Measurements from ENCODE around the gene FYN.

FYN gene

GRCh38 chr6:111625461-111626391 is 247.5 kb downstream of the FYN start:
- peak; percentile 69 for DNase-seq (ENCODE audit: low read depth)

- no peak for DNase-seq (ENCODE audit: low read depth)
Observed at GRCh38 chr6:111625099-111625416, 248.2 kb downstream of the FYN start.

GRCh38 chr6:111624401-111625098 is 248.7 kb downstream of the FYN start:
- no peak for DNase-seq (ENCODE audit: low read depth)

- no peak for DNase-seq (ENCODE audit: low read depth)
Observed at GRCh38 chr6:111623046-111623718, 250.1 kb downstream of the FYN start.

GRCh38 chr6:111620169-111620568 is 253.1 kb downstream of the FYN start:
- no peak for DNase-seq (ENCODE audit: low read depth)

- no peak for DNase-seq (ENCODE audit: low read depth)
Observed at GRCh38 chr6:111618407-111618806, 254.8 kb downstream of the FYN start.

- DNase-seq (ENCODE audit: low read depth) = no peak
Observed at GRCh38 chr6:111617149-111617548, 256.1 kb downstream of the FYN start.

- no peak for DNase-seq (ENCODE audit: low read depth)
Observed at GRCh38 chr6:111615916-111616612, 257.2 kb downstream of the FYN start.

GRCh38 chr6:111614833-111615582 is 258.2 kb downstream of the FYN start:
- no peak for DNase-seq (ENCODE audit: low read depth)

GRCh38 chr6:111612379-111612778 is 260.9 kb downstream of the FYN start:
- DNase-seq (ENCODE audit: low read depth) = no peak

GRCh38 chr6:111610548-111611172 is 262.6 kb downstream of the FYN start:
- no peak for DNase-seq (ENCODE audit: low read depth)

Measured in fibroblast of gingiva (primary cell).